Spleen (tissue), 7 donors: ENCODE results near the gene MAST4.

Source experiments
- POLR2A ChIP-seq, 3 donors: fragments of 450-650 bp; IDR thresholded peaks; one replicate each; pipeline ENCODE4 v1.5.1; 2017; ENCODE audit warnings: antibody characterized with exemption in 3 of 3, mild to moderate bottlenecking in 1 of 3
- POLR2AphosphoS5 ChIP-seq, 3 donors: sonication (generic); formaldehyde crosslinking; IDR thresholded peaks; one replicate each; pipeline ENCODE4 v1.5.1; 2017; ENCODE audit warnings: antibody characterized with exemption in 3 of 3
- TF ChIP-seq, protein P1 (sequence below), 11 experiments: fragments of 200-600 bp in 7 of 11; fragments of 450-650 bp in 4 of 11; sonication (generic) in 4 of 11; IDR thresholded peaks in 8 of 11; conservative IDR thresholded peaks in 3 of 11; 1 replicate in 7 of 11; 2 replicates in 4 of 11; pipeline versions ENCODE4 v1.4.0 to v1.8.0; 2016 to 2021; ENCODE audit warnings: antibody characterized with exemption in 11 of 11, inconsistent platforms in 4 of 11, mild to moderate bottlenecking in 1 of 11
- donor health status: DM: no; HTN: no; CAD: no; lungs with moderate emphysema.
- donor health status: DM: no; HTN: no; CAD: no.
- donor health status: DM: no; HTN: no; CAD: no.

DNA sequence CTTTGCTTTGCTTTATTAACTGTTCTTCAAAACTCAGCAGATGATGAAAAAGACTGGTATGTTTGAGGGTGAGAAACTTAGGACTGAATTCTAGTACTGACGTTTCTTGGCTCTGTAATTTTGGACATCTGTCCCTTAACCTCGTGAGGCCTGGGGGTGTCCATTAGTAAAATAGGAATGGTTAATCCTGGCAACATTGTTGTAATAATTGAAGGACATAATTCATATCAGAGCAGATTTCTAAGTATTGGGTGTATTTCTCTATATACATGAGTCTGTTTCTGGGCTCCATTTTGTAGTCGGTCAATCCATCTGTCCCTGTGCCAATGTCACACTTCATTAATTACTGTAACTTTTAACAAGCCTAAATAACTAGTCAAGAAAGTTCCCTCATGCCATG, 206.7 kb downstream of the MAST4 start:
- TF ChIP-seq, protein P1, sequence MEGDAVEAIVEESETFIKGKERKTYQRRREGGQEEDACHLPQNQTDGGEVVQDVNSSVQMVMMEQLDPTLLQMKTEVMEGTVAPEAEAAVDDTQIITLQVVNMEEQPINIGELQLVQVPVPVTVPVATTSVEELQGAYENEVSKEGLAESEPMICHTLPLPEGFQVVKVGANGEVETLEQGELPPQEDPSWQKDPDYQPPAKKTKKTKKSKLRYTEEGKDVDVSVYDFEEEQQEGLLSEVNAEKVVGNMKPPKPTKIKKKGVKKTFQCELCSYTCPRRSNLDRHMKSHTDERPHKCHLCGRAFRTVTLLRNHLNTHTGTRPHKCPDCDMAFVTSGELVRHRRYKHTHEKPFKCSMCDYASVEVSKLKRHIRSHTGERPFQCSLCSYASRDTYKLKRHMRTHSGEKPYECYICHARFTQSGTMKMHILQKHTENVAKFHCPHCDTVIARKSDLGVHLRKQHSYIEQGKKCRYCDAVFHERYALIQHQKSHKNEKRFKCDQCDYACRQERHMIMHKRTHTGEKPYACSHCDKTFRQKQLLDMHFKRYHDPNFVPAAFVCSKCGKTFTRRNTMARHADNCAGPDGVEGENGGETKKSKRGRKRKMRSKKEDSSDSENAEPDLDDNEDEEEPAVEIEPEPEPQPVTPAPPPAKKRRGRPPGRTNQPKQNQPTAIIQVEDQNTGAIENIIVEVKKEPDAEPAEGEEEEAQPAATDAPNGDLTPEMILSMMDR (IDR thresholded peaks at IDR 0.05 in 8 of 11, conservative IDR thresholded peaks at IDR 0.05 in 3 of 11): no peak
- no peak for TF ChIP-seq POLR2A (IDR thresholded peaks at IDR 0.05)
- no peak for TF ChIP-seq POLR2AphosphoS5 (IDR thresholded peaks at IDR 0.05)
